ENCODE results near the gene PAGR1.

Gene PAGR1

GRCh38 chr16:29805232-29806098 lies 10.5 kb upstream of the PAGR1 start:
- H3K27ac Mint-ChIP-seq = peak overlapping the region; percentile 100
- peak; percentile 68 to 73 for ATAC-seq (replicated peaks)
- no peaks in the 10 kb centered on the region for H3K9me3 Mint-ChIP-seq
- H3K36me3 Mint-ChIP-seq = peaks cover 44 to 65% of the 10 kb centered on the region in 2 donors
- H3K4me3 Mint-ChIP-seq = peak overlapping the region; percentile 94 to 100
- H3K4me1 Mint-ChIP-seq = peaks cover 38 to 50% of the 10 kb centered on the region in 2 donors
- H3K27me3 Mint-ChIP-seq = no peaks in the 10 kb centered on the region
- peak; percentile 96 for DNase-seq

- no peak for DNase-seq
- Mint-ChIP-seq H3K9me3 (no peaks in the 10 kb centered on the region), H3K27me3 (no peaks in the 10 kb centered on the region), H3K36me3 (peaks cover 44 to 67% of the 10 kb centered on the region in 2 donors), H3K27ac (peak within 1 kb of the TSS; percentile 100), H3K4me3 (peak within 1 kb of the TSS; percentile 94 to 100), H3K4me1 (peaks cover 44 to 57% of the 10 kb centered on the region in 2 donors)
- peak; percentile 0 to 1 for ATAC-seq (replicated peaks)
Observed at GRCh38 chr16:29806099-29806579, 9.8 kb upstream of the PAGR1 start, which contains the start of gene MAZ. Gene MAZ, plus strand, starts transcription at chr16:29806529. Its CDS starts 173 bp downstream, at chr16:29806702.

GRCh38 chr16:29806641-29807425 lies 9.1 kb upstream of the PAGR1 start:
- Mint-ChIP-seq H3K4me1 (peaks cover 50 to 64% of the 10 kb centered on the region in 2 donors), H3K36me3 (peaks cover 40 to 61% of the 10 kb centered on the region in 2 donors)
- DNase-seq = peak; percentile 58

GRCh38 chr16:29807426-29808218 lies 8.3 kb upstream of the PAGR1 start:
- Mint-ChIP-seq H3K27ac (peak overlapping the region; percentile 96), H3K27me3 (peaks cover 0 to 12% of the 10 kb centered on the region in 2 donors), H3K4me3 (peak overlapping the region; percentile 85 to 88), H3K4me1 (peaks cover 51 to 71% of the 10 kb centered on the region in 2 donors), H3K36me3 (peaks cover 39 to 56% of the 10 kb centered on the region in 2 donors), H3K9me3 (no peaks in the 10 kb centered on the region)
- ATAC-seq (replicated peaks) = peak; percentile 47 to 51
- DNase-seq = peak; percentile 85

More at GRCh38 chr16:29806641-29807425, 9.1 kb upstream of the PAGR1 start:
- H3K27ac Mint-ChIP-seq = peak overlapping the region; percentile 96
- H3K4me3 Mint-ChIP-seq = peak overlapping the region; percentile 85 to 88
- H3K27me3 Mint-ChIP-seq = peaks cover 0 to 4% of the 10 kb centered on the region in 2 donors
- ATAC-seq (replicated peaks) = peak; percentile 3 to 4
- no peaks in the 10 kb centered on the region for H3K9me3 Mint-ChIP-seq

GRCh38 chr16:29808219-29808900 lies 7.6 kb upstream of the PAGR1 start:
- no peaks in the 10 kb centered on the region for H3K9me3 Mint-ChIP-seq
- peak overlapping the region; percentile 85 to 88 for H3K4me3 Mint-ChIP-seq
- DNase-seq (no peak), ATAC-seq (replicated peaks) (peak in 1 of 2 donors; percentile 0)
- peaks cover 37 to 51% of the 10 kb centered on the region in 2 donors for H3K36me3 Mint-ChIP-seq
- peaks cover 0 to 15% of the 10 kb centered on the region in 2 donors for H3K27me3 Mint-ChIP-seq
- H3K4me1 Mint-ChIP-seq = peaks cover 50 to 76% of the 10 kb centered on the region in 2 donors
- peak overlapping the region; percentile 96 for H3K27ac Mint-ChIP-seq

- no peaks in the 10 kb centered on the region for H3K9me3 Mint-ChIP-seq
- peaks cover 45 to 76% of the 10 kb centered on the region in 2 donors for H3K4me1 Mint-ChIP-seq
- peak overlapping the region; percentile 85 to 88 for H3K4me3 Mint-ChIP-seq
- peaks cover 33 to 43% of the 10 kb centered on the region in 2 donors for H3K36me3 Mint-ChIP-seq
- no peak for DNase-seq
- ATAC-seq (replicated peaks) = no peak
- peaks cover 0 to 15% of the 10 kb centered on the region in 2 donors for H3K27me3 Mint-ChIP-seq
- H3K27ac Mint-ChIP-seq = peak overlapping the region; percentile 62
Observed at GRCh38 chr16:29809031-29809747, 6.8 kb upstream of the PAGR1 start.

- Mint-ChIP-seq H3K4me1 (peaks cover 46 to 75% of the 10 kb centered on the region in 2 donors), H3K9me3 (no peaks in the 10 kb centered on the region), H3K4me3 (peak overlapping the region; percentile 81 to 84), H3K36me3 (peaks cover 33 to 38% of the 10 kb centered on the region in 2 donors), H3K27me3 (peaks cover 0 to 15% of the 10 kb centered on the region in 2 donors), H3K27ac (peak overlapping the region; percentile 68)
- DNase-seq = no peak
- no peak for ATAC-seq (replicated peaks)
Observed at GRCh38 chr16:29809850-29810698, 5.9 kb upstream of the PAGR1 start.

- Mint-ChIP-seq H3K9me3 (no peaks in the 10 kb centered on the region), H3K36me3 (peaks cover 30 to 34% of the 10 kb centered on the region in 2 donors), H3K27me3 (peaks cover 0 to 15% of the 10 kb centered on the region in 2 donors), H3K27ac (peak overlapping the region; percentile 72), H3K4me1 (peaks cover 47 to 76% of the 10 kb centered on the region in 2 donors), H3K4me3 (peak overlapping the region; percentile 81 to 84)
- ATAC-seq (replicated peaks) = no peak
- no peak for DNase-seq
Observed at GRCh38 chr16:29810699-29811169, 5.2 kb upstream of the PAGR1 start.

- Mint-ChIP-seq H3K4me1 (peaks cover 48 to 77% of the 10 kb centered on the region in 2 donors), H3K9me3 (no peaks in the 10 kb centered on the region), H3K4me3 (peak overlapping the region; percentile 81 to 84), H3K36me3 (peaks cover 31 to 35% of the 10 kb centered on the region in 2 donors), H3K27ac (peak overlapping the region; percentile 72), H3K27me3 (peaks cover 0 to 15% of the 10 kb centered on the region in 2 donors)
- DNase-seq = peak; percentile 77
- ATAC-seq (replicated peaks) = peak; percentile 49 to 53
Observed at GRCh38 chr16:29811170-29811895, 4.6 kb upstream of the PAGR1 start.

- ATAC-seq (replicated peaks) (no peak), DNase-seq (no peak)
- peak within 1 kb of the TSS; percentile 72 for H3K27ac Mint-ChIP-seq
- no peaks in the 10 kb centered on the region for H3K9me3 Mint-ChIP-seq
- H3K27me3 Mint-ChIP-seq = peaks cover 0 to 15% of the 10 kb centered on the region in 2 donors
- peaks cover 36 to 42% of the 10 kb centered on the region in 2 donors for H3K36me3 Mint-ChIP-seq
- peaks cover 52 to 84% of the 10 kb centered on the region in 2 donors for H3K4me1 Mint-ChIP-seq
- H3K4me3 Mint-ChIP-seq = peak within 1 kb of the TSS; percentile 81 to 84
Observed at GRCh38 chr16:29811896-29812665, 3.9 kb upstream of the PAGR1 start, which contains the start of gene PRRT2. Gene PRRT2, plus strand, starts transcription at chr16:29812193. Its CDS starts 862 bp downstream, at chr16:29813055.
